ENCODE data around the gene GPM6B.

Gene GPM6B

DNA sequence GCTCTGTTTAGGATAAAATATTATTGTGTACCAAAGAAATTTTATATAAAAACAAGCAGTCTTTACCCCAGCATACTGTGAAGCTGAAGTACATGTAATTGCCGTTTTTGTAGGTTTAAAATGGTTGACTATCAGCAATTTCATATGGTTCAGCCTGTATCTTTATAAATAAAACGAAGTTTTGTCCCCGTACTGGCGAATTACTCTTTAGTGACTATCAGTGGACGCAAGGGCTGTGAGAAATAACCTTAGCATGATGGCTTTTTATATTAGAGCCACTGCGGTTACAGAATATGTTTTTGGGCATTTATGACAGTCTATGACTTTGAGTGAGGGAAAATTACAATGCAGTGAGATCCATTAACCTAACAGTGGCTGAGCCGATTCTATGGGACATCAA is 1.2 kb downstream of the GPM6B start:
- no peak overlapping the region for H3K27ac ChIP-seq
- no peak overlapping the region for H2AFZ ChIP-seq
- no peaks in the 10 kb centered on the region for H3K27me3 ChIP-seq (ENCODE audit: control insufficient read depth, insufficient read depth, low read length)
- H3K4me1 ChIP-seq = no peaks in the 10 kb centered on the region
- no peak overlapping the region for H3K4me3 ChIP-seq (ENCODE audit: low read depth, low read length)
- no peaks in the 10 kb centered on the region for H3K36me3 ChIP-seq (ENCODE audit: control insufficient read depth, insufficient read depth, low read length)
- TF ChIP-seq, protein P1, sequence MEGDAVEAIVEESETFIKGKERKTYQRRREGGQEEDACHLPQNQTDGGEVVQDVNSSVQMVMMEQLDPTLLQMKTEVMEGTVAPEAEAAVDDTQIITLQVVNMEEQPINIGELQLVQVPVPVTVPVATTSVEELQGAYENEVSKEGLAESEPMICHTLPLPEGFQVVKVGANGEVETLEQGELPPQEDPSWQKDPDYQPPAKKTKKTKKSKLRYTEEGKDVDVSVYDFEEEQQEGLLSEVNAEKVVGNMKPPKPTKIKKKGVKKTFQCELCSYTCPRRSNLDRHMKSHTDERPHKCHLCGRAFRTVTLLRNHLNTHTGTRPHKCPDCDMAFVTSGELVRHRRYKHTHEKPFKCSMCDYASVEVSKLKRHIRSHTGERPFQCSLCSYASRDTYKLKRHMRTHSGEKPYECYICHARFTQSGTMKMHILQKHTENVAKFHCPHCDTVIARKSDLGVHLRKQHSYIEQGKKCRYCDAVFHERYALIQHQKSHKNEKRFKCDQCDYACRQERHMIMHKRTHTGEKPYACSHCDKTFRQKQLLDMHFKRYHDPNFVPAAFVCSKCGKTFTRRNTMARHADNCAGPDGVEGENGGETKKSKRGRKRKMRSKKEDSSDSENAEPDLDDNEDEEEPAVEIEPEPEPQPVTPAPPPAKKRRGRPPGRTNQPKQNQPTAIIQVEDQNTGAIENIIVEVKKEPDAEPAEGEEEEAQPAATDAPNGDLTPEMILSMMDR (IDR thresholded peaks at IDR 0.05) = no peak
- H3K9ac ChIP-seq = no peak overlapping the region
- no peaks in the 10 kb centered on the region for H3K9me3 ChIP-seq (ENCODE audit: control insufficient read depth, low read length)
- no peaks in the 10 kb centered on the region for H3K79me2 ChIP-seq
- H3K4me2 ChIP-seq (ENCODE audit: low read length) = no peak overlapping the region

DNA sequence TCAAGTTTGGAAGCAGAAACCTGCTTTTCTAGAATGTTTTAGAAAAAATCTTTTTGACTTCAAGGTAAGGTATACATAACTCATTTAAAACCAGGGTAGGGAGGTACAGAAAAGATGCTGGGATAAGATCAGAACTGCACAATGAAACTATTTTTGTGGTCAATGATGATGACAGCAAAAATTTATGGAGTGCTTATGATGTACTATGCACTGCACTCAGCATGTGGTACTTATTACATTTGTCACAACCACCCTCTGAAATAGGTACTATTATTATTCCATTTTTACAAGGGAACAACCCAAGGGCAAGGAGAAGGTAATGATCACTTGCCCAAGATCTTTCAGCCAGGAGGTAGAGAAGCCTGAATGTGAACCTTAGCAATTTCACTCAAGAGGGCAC is 8.0 kb downstream of the GPM6B start:
- H3K4me1 ChIP-seq = no peaks in the 10 kb centered on the region
- H3K36me3 ChIP-seq (ENCODE audit: control insufficient read depth, insufficient read depth, low read length) = no peaks in the 10 kb centered on the region
- no peak overlapping the region for H3K4me2 ChIP-seq (ENCODE audit: low read length)
- no peak overlapping the region for H3K4me3 ChIP-seq (ENCODE audit: low read depth, low read length)
- no peak overlapping the region for H3K27ac ChIP-seq
- H3K79me2 ChIP-seq = no peaks in the 10 kb centered on the region
- TF ChIP-seq, protein P1 (IDR thresholded peaks at IDR 0.05) = no peak
- no peaks in the 10 kb centered on the region for H3K9me3 ChIP-seq (ENCODE audit: control insufficient read depth, low read length)
- no peaks in the 10 kb centered on the region for H3K27me3 ChIP-seq (ENCODE audit: control insufficient read depth, insufficient read depth, low read length)
- no peak overlapping the region for H3K9ac ChIP-seq
- no peak overlapping the region for H2AFZ ChIP-seq

DNA sequence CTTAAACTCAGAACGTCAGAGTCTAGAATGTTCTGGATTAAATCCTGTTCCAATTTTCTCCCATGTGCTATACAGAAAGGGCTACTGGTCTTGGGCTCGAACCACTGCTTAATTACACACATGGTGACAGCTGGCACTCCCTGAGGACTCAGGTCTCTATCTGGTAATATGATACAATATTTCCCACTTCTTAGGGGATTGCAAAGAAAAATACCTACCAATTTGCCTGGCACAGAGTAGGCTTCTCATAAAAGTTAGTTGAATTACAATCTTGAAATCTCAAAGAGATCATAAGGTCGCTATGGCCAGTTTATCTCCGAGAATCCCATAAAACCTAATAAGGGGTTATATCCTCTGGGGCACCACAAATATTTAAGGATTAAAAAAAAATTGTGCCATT is 8.6 kb downstream of the GPM6B start:
- no peak overlapping the region for H3K27ac ChIP-seq
- H3K4me3 ChIP-seq (ENCODE audit: low read depth, low read length) = no peak overlapping the region
- H3K4me2 ChIP-seq (ENCODE audit: low read length) = no peak overlapping the region
- TF ChIP-seq, protein P1 (IDR thresholded peaks at IDR 0.05) = no peak
- H3K36me3 ChIP-seq (ENCODE audit: control insufficient read depth, insufficient read depth, low read length) = no peaks in the 10 kb centered on the region
- no peak overlapping the region for H3K9ac ChIP-seq
- H3K9me3 ChIP-seq (ENCODE audit: control insufficient read depth, low read length) = no peaks in the 10 kb centered on the region
- H3K27me3 ChIP-seq (ENCODE audit: control insufficient read depth, insufficient read depth, low read length) = no peaks in the 10 kb centered on the region
- no peak overlapping the region for H2AFZ ChIP-seq
- H3K79me2 ChIP-seq = no peaks in the 10 kb centered on the region
- H3K4me1 ChIP-seq = no peaks in the 10 kb centered on the region

DNA sequence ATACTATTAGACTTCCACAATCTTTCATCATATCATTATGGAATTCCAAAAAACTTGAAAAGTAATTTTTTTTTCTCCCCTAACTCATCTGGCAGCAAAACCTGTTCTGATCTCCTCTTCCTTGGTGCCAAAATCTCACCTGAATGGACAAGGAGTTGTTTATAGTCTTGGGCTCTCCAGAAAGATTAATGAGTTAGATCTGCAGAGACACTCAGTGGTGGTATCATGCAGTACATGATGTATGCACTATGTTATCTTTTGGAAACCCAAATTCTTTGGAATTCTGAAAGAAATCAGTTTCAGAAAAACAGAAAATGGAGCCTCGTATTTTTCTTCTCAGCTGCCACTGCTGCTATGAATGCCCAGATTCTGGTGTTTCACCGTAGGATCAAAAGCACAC is 11.7 kb downstream of the GPM6B start:
- H3K36me3 ChIP-seq (ENCODE audit: control insufficient read depth, insufficient read depth, low read length) = no peaks in the 10 kb centered on the region
- H3K27me3 ChIP-seq (ENCODE audit: control insufficient read depth, insufficient read depth, low read length) = no peaks in the 10 kb centered on the region
- TF ChIP-seq, protein P1 (IDR thresholded peaks at IDR 0.05) = no peak
- no peak overlapping the region for H2AFZ ChIP-seq
- no peak overlapping the region for H3K9ac ChIP-seq
- H3K27ac ChIP-seq = no peak overlapping the region
- no peak overlapping the region for H3K4me3 ChIP-seq (ENCODE audit: low read depth, low read length)
- no peaks in the 10 kb centered on the region for H3K9me3 ChIP-seq (ENCODE audit: control insufficient read depth, low read length)
- no peaks in the 10 kb centered on the region for H3K79me2 ChIP-seq
- H3K4me1 ChIP-seq = no peaks in the 10 kb centered on the region
- H3K4me2 ChIP-seq (ENCODE audit: low read length) = no peak overlapping the region

GRCh38 chrX:13803116-13803515 is 13.8 kb downstream of the GPM6B start:
- Histone ChIP-seq H3K79me2 (no peaks in the 10 kb centered on the region), H3K4me2 (ENCODE audit: low read length) (no peak overlapping the region), H3K4me3 (ENCODE audit: low read depth, low read length) (no peak overlapping the region), H2AFZ (no peak overlapping the region), H3K9ac (no peak overlapping the region), H3K36me3 (ENCODE audit: control insufficient read depth, insufficient read depth, low read length) (no peaks in the 10 kb centered on the region), H3K27ac (no peak overlapping the region), H3K9me3 (ENCODE audit: control insufficient read depth, low read length) (no peaks in the 10 kb centered on the region), H3K27me3 (ENCODE audit: control insufficient read depth, insufficient read depth, low read length) (no peaks in the 10 kb centered on the region), H3K4me1 (no peaks in the 10 kb centered on the region)
- TF ChIP-seq, protein P1 (IDR thresholded peaks at IDR 0.05) = no peak
